HT1080 (cell line): ENCODE results near the gene PLEKHO2. TPM values are rescaled to one million over a fixed set of nuclear protein-coding genes. Genes with fewer than 3 reads are reported as not detected.

Source experiments
- DNase-seq: peaks from one replicate; pipeline ENCODE4 v3.0.0-alpha.2; 2015; ENCODE audit warnings: low read depth
- total RNA-seq: library from RNA; depleted of rRNA; stranded (reverse); fragments of >200 nt; shearing (Covaris generic); gene quantifications from 2 replicates; pipeline ENCODE4 v1.2.3, GENCODE V29; 2014; rRNA removed

The PLEKHO2 gene
- total RNA-seq, 1 experiment from 2014 or later: 13.3 TPM

GRCh38 chr15:64911311-64912186 lies 69.8 kb downstream of the PLEKHO2 start, which contains the start of gene ANKDD1A:
Gene ANKDD1A, plus strand, starts transcription at chr15:64911902. Its CDS starts 29 bp downstream, at chr15:64911931.
- peak; percentile 56 for DNase-seq

GRCh38 chr15:64912379-64913325 lies 70.9 kb downstream of the PLEKHO2 start:
- no peak for DNase-seq

GRCh38 chr15:64915518-64916227 lies 74.0 kb downstream of the PLEKHO2 start:
- DNase-seq: no peak

- no peak for DNase-seq
Measured at GRCh38 chr15:64916365-64916764, 74.7 kb downstream of the PLEKHO2 start.

GRCh38 chr15:64917211-64917610 lies 75.5 kb downstream of the PLEKHO2 start:
- no peak for DNase-seq

Other genes starting within 250 kb of the PLEKHO2 start
- gene RBPMS2, start 66.3 kb upstream of the PLEKHO2 start, total RNA-seq: 0.14 TPM in 1 of 2 replicates, not detected in the other
- 15.3 and 15.6 TPM in 2 replicates for gene PIF1, start 16.3 kb upstream of the PLEKHO2 start, total RNA-seq
- 1.4 and 2.0 TPM in 2 replicates for gene ANKDD1A, start 70.0 kb downstream of the PLEKHO2 start, total RNA-seq
- gene SPG21, start 148.0 kb downstream of the PLEKHO2 start, total RNA-seq: 39.5 and 52.6 TPM in 2 replicates
- gene MTFMT, start 187.7 kb downstream of the PLEKHO2 start, total RNA-seq: 23.7 and 32.2 TPM in 2 replicates
- not detected in 2 replicates for gene SLC51B, start 203.5 kb downstream of the PLEKHO2 start, total RNA-seq
- gene RASL12, start 226.1 kb downstream of the PLEKHO2 start, total RNA-seq: not detected in 2 replicates
- gene KBTBD13, start 234.8 kb downstream of the PLEKHO2 start, total RNA-seq: not detected in 2 replicates